ENCODE measurements around the gene USF2. TPM values are rescaled to one million over a fixed set of nuclear protein-coding genes. Genes with fewer than 3 reads are reported as not detected.

The USF2 gene
- total RNA-seq, 4 donors from 2014 or later, result 98.9 to 133 (median 126) TPM

GRCh38 chr19:35294328-35294727 lies 25.6 kb downstream of the USF2 start:
- 67 to 78% methylated on average over 3 of the region's 3 CpGs for WGBS, 2 donors
- Histone ChIP-seq H3K27me3 (no peaks in the 10 kb centered on the region), H3K36me3 (no peaks in the 10 kb centered on the region), H3K27ac (no peak overlapping the region), H3K9me3 (no peaks in the 10 kb centered on the region), H3K4me3 (replicated peaks in 1 of 3) (no peak overlapping the region), H3K4me1 (no peaks in the 10 kb centered on the region)
- no peak for DNase-seq
- TF ChIP-seq CTCF (IDR thresholded peaks at IDR 0.05) (no peak), POLR2A (IDR thresholded peaks at IDR 0.05) (no peak)
- intact Hi-C loops (cut with DNase I), result no loop called here

GRCh38 chr19:35294859-35295791 lies 26.4 kb downstream of the USF2 start:
- Histone ChIP-seq H3K4me1 (no peaks in the 10 kb centered on the region), H3K36me3 (no peaks in the 10 kb centered on the region), H3K27me3 (no peaks in the 10 kb centered on the region), H3K27ac (no peak overlapping the region), H3K4me3 (replicated peaks in 1 of 3) (no peak overlapping the region), H3K9me3 (no peaks in the 10 kb centered on the region)
- no peak for DNase-seq
- TF ChIP-seq CTCF (IDR thresholded peaks at IDR 0.05), result no peak
- WGBS, 2 donors, result 70% methylated on average over 19 to 22 of the region's 25 CpGs
- intact Hi-C loops (cut with DNase I), result no loop called here

GRCh38 chr19:35295792-35296462 lies 27.2 kb downstream of the USF2 start:
- Histone ChIP-seq H3K9me3 (no peaks in the 10 kb centered on the region), H3K27ac (no peak overlapping the region), H3K4me3 (replicated peaks in 1 of 3) (no peak overlapping the region), H3K36me3 (no peaks in the 10 kb centered on the region), H3K27me3 (no peaks in the 10 kb centered on the region), H3K4me1 (no peaks in the 10 kb centered on the region)
- no peak for TF ChIP-seq CTCF (IDR thresholded peaks at IDR 0.05)
- no peak for TF ChIP-seq POLR2A (IDR thresholded peaks at IDR 0.05)
- 67 to 73% methylated on average over 6 to 23 of the region's 24 CpGs for WGBS, 2 donors
- intact Hi-C loops (cut with DNase I), result no loop called here
- DNase-seq, result no peak

GRCh38 chr19:35296644-35297514 lies 28.1 kb downstream of the USF2 start:
- 94 to 98% methylated on average over 7 of the region's 7 CpGs for WGBS, 2 donors
- H3K27me3 ChIP-seq, result no peaks in the 10 kb centered on the region
- no peak for DNase-seq
- TF ChIP-seq CTCF (IDR thresholded peaks at IDR 0.05), result no peak
- no peak overlapping the region for H3K27ac ChIP-seq
- no peaks in the 10 kb centered on the region for H3K4me1 ChIP-seq
- intact Hi-C loops (cut with DNase I), result no loop called here
- no peak overlapping the region for H3K4me3 ChIP-seq (replicated peaks in 1 of 3)
- H3K9me3 ChIP-seq, result no peaks in the 10 kb centered on the region
- no peaks in the 10 kb centered on the region for H3K36me3 ChIP-seq

All from thyroid gland (tissue), 4 donors.